Measurements from ENCODE around the gene HEPN1.

- TF ChIP-seq CTCF (IDR thresholded peaks at IDR 0.05 in 8 of 11, conservative IDR thresholded peaks at IDR 0.05 in 3 of 11) = peak in 1 of 11 experiments; percentile 20
- TF ChIP-seq POLR2A (IDR thresholded peaks at IDR 0.05) = peak in 1 of 3 donors; percentile 31
Measured at GRCh38 chr11:124953753-124954589, 34.9 kb downstream of the HEPN1 start, which contains the start of gene CCDC15.
